RCC 7860 (cell line): ENCODE data around the gene BEST3.
"Not testable (repeated sequence)": the region's sequence is repeated elsewhere in the genome, so short reads cannot be mapped to it uniquely, and the experiment has no call there.

Experiments used
- DNase-seq: peaks from one replicate; pipeline ENCODE4 v3.0.0-alpha.2; 2015; ENCODE audit warnings: low spot score
- FAIRE-seq: peaks from 2 replicates; lab custom pipeline; 2012; peaks lifted over from hg19 to GRCh38; lab: Jason Lieb, UNC

The BEST3 gene

DNA sequence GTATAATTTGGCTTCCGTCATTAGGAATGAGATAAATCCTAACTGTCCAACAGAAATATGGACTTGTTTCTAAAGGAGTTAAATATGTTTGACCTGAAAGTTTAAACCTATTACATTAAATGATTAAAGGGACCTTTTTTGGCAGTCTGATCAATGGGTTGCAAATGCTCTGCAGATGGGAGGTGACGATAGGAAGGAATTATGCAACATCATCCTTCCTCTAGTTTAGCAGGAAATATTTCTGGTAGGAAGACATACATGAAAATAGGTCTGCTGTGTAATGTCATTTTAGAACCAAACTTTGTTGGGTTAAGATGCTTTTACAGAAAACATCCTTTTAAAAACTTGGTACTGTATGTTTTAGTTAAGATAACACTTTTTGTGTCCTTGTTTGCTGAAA is 91.0 kb downstream of the BEST3 start:
- no peak for FAIRE-seq

DNA sequence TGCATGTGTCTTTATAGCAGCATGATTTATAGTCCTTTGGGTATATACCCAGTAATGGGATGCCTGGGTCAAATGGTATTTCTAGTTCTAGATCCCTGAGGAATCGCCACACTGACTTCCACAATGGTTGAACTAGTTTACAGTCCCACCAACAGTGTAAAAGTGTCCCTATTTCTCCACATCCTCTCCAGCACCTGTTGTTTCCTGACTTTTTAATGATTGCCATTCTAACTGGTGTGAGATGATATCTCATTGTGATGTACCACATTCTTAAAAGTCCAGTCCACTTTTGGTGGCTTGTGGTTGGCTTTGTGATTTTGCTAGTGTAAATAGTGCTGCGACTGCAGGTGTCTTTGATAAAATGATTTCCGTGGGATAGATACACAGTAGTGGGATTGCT is 94.8 kb downstream of the BEST3 start:
- not testable (repeated sequence) for FAIRE-seq, DNase-seq

More for the DNA sequence above, 91.0 kb downstream of the BEST3 start:
- DNase-seq = no peak
